Adrenal gland (tissue), 12 donors: Measurements from ENCODE around the gene ZNF521. TPM values are rescaled to one million over a fixed set of nuclear protein-coding genes. Genes with fewer than 3 reads are reported as not detected.

Experiments used
- DNase-seq, 7 donors: peaks; one replicate each; pipeline ENCODE4 v3.0.0-alpha.2; 2019 to 2020
- H3K27ac ChIP-seq, 5 donors: fragments of 200-600 bp; sonication (generic) in 4 of 5; 1 replicate in 3 of 5; 2 replicates in 2 of 5; pipeline versions ENCODE4 v1.5.1 to v1.8.0; 2016 to 2020; ENCODE audit warnings: mild to moderate bottlenecking in 1 of 5
- H3K27me3 ChIP-seq: fragments of 200-600 bp; 2 replicates; pipeline ENCODE4 v1.8.0; 2021
- H3K36me3 ChIP-seq, 2 donors: fragments of 200-600 bp; replicated peaks in 1 of 2; 1 replicate in 1 of 2; 2 replicates in 1 of 2; pipeline versions ENCODE4 v1.5.1 to v1.8.0; 2018 to 2022
- H3K4me1 ChIP-seq, 2 donors: fragments of 200-600 bp; replicated peaks in 1 of 2; 1 replicate in 1 of 2; 2 replicates in 1 of 2; pipeline versions ENCODE4 v1.5.1 to v1.8.0; 2018 to 2021
- H3K4me3 ChIP-seq, 4 donors: fragments of 200-600 bp; sonication (generic) in 3 of 4; one replicate each; pipeline ENCODE4 v1.5.1; 2016 to 2018
- H3K9me3 ChIP-seq, 3 donors: fragments of 200-600 bp; sonication (generic) in 1 of 3; replicated peaks in 1 of 3; 1 replicate in 2 of 3; 2 replicates in 1 of 3; pipeline versions ENCODE4 v1.5.1 to v1.8.0; 2016 to 2021
- CTCF ChIP-seq, 6 experiments: fragments of 450-650 bp in 4 of 6; fragments of 200-600 bp in 2 of 6; sonication (generic) in 1 of 6; IDR thresholded peaks; 1 replicate in 5 of 6; 2 replicates in 1 of 6; pipeline versions ENCODE4 v1.5.1 to v1.8.0; 2016 to 2021; ENCODE audit warnings: antibody characterized with exemption in 6 of 6, mild to moderate bottlenecking in 2 of 6, moderate library complexity in 1 of 6
- POLR2A ChIP-seq, 2 donors: fragments of 450-650 bp; IDR thresholded peaks; one replicate each; pipeline ENCODE4 v1.6.1; 2017; ENCODE audit warnings: antibody characterized with exemption in 2 of 2, mild to moderate bottlenecking in 2 of 2, moderate library complexity in 1 of 2
- WGBS, 4 donors: extraction: QIAGEN DNeasy Blood & Tissue Kit in 2 of 4; methylation state at CpG; one replicate each; pipeline versions ENCODE4 v1.1.5 to v1.1.7; 2013 to 2017; 5-methylcytosine and 5-hydroxymethylcytosine counted together
- intact Hi-C, 2 donors: fragments of 100-400 bp; cut with DNase I; formaldehyde crosslinking; loops; one replicate each; pipeline versions ENCODE4 v1.14.1 to v1.15.0; 2022 to 2023
- polyA plus RNA-seq, 3 donors: library from polyadenylated mRNA; stranded (reverse); fragments of 200-250 nt in 2 of 3; fragments of 350-450 nt in 1 of 3; fragmentation: Illumina TruSeq in 1 of 3; extraction: RNeasy Lipid Tissue Mini Kit (QIAGEN cat#74804) in 1 of 3; gene quantifications; one replicate each; pipeline ENCODE4 v1.2.3, GENCODE V29; 2013 to 2014
- total RNA-seq, 9 donors: library from RNA; depleted of rRNA in 4 of 9; stranded (reverse); fragments of >200 nt in 4 of 9; fragments of 120-200 nt in 1 of 9; fragmentation: NEBNext Ultra II Directional in 1 of 9; extraction: Animal tissue kit (Norgen Biotek cat#: 25700) in 1 of 9; gene quantifications; one replicate each; pipeline versions ENCODE4 v1.1.0 to v1.2.4, GENCODE V29; 2013 to 2023
- donor health status: healthy with polysubstance abuse.
- donor health status: Bipolar disorder and iron deficiency.
- donor health status: DM: yes; HTN: yes; CAD: no.
- donor health status: DM: no; HTN: no; CAD: no.
- donor health status: DM: no; HTN: no; CAD: no.
- donor health status: DM: yes; HTN: yes; CAD: no.

ZNF521 gene
- total and polyA plus RNA-seq, 12 donors = 3.7 to 270 (median 43.0) TPM

- no peak for TF ChIP-seq POLR2A (IDR thresholded peaks at IDR 0.05)
- TF ChIP-seq CTCF (IDR thresholded peaks at IDR 0.05) = no peak
- no peaks in the 10 kb centered on the region for H3K27me3 ChIP-seq
- H3K36me3 ChIP-seq = no peaks in the 10 kb centered on the region
- H3K4me1 ChIP-seq = no peaks in the 10 kb centered on the region
- WGBS, 4 donors = 92 to 100% (median 94%) methylated on average over 3 to 5 of the region's 5 CpGs
- H3K4me3 ChIP-seq = no peak overlapping the region
- no peaks in the 10 kb centered on the region for H3K9me3 ChIP-seq
- intact Hi-C loops = loop anchor here in 1 of 2 donors (10.0 kb wide), 1 partner anchor 496 kb away; no protein-coding TSS in a partner anchor
- H3K27ac ChIP-seq = no peak overlapping the region
- DNase-seq = no peak
Measured at GRCh38 chr18:25058521-25058920, 293.4 kb downstream of the ZNF521 start.

- H3K4me3 ChIP-seq = no peak overlapping the region
- H3K36me3 ChIP-seq = no peaks in the 10 kb centered on the region
- no peaks in the 10 kb centered on the region for H3K9me3 ChIP-seq
- intact Hi-C loops = loop anchor here in 1 of 2 donors (10.0 kb wide), 1 partner anchor 497 kb away; no protein-coding TSS in a partner anchor
- TF ChIP-seq CTCF (IDR thresholded peaks at IDR 0.05) = no peak
- TF ChIP-seq POLR2A (IDR thresholded peaks at IDR 0.05) = no peak
- H3K27ac ChIP-seq = no peak overlapping the region
- no peaks in the 10 kb centered on the region for H3K4me1 ChIP-seq
- no peaks in the 10 kb centered on the region for H3K27me3 ChIP-seq
- no peak for DNase-seq
- WGBS, 4 donors = 72 to 82% (median 77%) methylated on average over 7 of the region's 7 CpGs
Measured at GRCh38 chr18:25057491-25058050, 294.4 kb downstream of the ZNF521 start.

GRCh38 chr18:25056429-25056828 is 295.5 kb downstream of the ZNF521 start:
- DNase-seq = no peak
- Histone ChIP-seq H3K36me3 (no peaks in the 10 kb centered on the region), H3K4me1 (no peaks in the 10 kb centered on the region), H3K4me3 (no peak overlapping the region), H3K27me3 (no peaks in the 10 kb centered on the region), H3K27ac (no peak overlapping the region), H3K9me3 (no peaks in the 10 kb centered on the region)
- intact Hi-C loops = loop anchor here in 1 of 2 donors (10.0 kb wide), 1 partner anchor 498 kb away; no protein-coding TSS in a partner anchor
- no peak for TF ChIP-seq POLR2A (IDR thresholded peaks at IDR 0.05)
- TF ChIP-seq CTCF (IDR thresholded peaks at IDR 0.05) = no peak
- 78 to 97% (median 90%) methylated on average over 8 of the region's 8 CpGs for WGBS, 4 donors

- TF ChIP-seq CTCF (IDR thresholded peaks at IDR 0.05) (no peak), POLR2A (IDR thresholded peaks at IDR 0.05) (no peak)
- no peak for DNase-seq
- Histone ChIP-seq H3K4me3 (no peak overlapping the region), H3K27ac (no peak overlapping the region), H3K4me1 (no peaks in the 10 kb centered on the region), H3K9me3 (no peaks in the 10 kb centered on the region), H3K36me3 (no peaks in the 10 kb centered on the region), H3K27me3 (no peaks in the 10 kb centered on the region)
- intact Hi-C loops = loop anchor here in 1 of 2 donors (10.0 kb wide), 1 partner anchor 500 kb away; no protein-coding TSS in a partner anchor
- 77 to 83% (median 82%) methylated on average over 4 of the region's 4 CpGs for WGBS, 4 donors
Measured at GRCh38 chr18:25055076-25055475, 296.9 kb downstream of the ZNF521 start.
